GM18499 (cell line): ENCODE results near the gene MYH7.
"Not testable (repeated sequence)": the region's sequence is repeated elsewhere in the genome, so short reads cannot be mapped to it uniquely, and the experiment has no call there.

Experiments used
- ATAC-seq: cut with Tn5 transposase; IDR thresholded peaks from one replicate; pipeline ENCODE4 v1.9.1; 2021; ENCODE audit warnings: moderate number of reproducible peaks; ENCODE audit not compliant: insufficient read depth, unreplicated experiment

The MYH7 gene

DNA sequence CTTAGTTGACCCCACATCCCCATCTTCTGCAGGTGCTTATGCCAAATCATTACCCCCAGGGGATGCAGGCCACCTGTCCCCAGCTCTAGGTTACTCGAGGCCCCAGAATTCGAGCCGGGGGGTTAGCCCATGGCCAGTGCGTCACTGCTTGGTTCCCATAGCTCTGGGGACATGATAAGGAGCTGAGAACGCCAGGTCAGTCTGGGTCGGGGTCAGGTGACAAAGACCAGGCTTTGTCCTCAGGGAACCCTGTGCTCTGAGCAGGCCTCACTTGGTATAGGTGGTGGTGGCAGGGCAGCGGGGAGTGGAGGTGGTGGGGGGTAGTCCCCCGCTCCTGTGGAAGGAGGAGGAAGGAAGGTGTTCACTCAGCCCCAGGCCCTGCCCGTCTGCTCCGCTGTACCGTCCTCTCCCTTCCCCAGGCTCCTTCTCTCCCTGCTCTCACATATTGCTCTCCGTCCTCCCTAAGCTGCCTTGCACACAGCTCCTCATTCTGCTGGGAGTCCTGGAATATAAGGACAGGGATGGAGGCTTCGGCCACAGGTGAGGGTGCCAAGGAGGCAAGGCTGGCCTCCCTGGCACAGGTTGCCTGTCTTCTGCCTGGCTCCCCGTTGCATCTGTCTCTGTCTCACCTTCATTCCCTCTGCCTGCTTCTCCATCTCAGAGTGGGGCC lies 25.4 kb downstream of the MYH7 start:
- ATAC-seq = no peak

DNA sequence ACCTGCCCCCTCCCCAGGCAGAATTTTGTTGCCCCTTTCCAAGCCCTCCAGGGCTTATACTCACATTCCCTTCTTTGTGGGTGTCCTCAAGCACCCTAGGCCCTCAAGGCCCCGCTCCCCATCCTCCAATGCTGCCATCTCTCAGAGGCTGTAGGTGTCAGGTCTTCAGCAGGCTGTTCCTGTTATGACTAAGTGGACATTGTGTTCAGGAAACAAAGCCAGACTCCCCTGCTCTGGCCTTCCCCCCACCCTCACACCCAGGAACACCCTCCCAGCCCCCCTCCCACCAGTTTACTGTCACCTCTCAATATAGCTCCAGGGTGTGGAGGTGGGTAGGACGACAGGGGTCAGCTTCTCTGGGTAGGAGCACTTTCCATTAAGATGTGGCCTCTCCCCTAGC lies 26.0 kb downstream of the MYH7 start:
- ATAC-seq = no peak

DNA sequence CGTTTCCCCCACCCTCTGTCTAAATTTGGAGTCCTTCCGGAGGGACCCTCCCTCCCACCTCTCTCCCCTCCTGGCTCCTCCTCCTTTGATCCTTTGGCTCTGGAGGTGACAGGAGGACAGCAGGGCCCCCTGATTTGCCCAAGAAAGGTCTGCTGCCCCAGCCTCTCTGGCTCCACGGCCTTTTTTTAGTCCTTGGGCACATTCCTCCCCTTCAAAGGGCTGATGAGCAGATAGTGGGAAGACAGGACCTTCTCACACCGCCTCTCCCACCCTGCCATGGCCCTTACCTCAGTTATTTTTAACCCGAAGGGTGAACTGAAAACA lies 27.2 kb downstream of the MYH7 start:
- no peak for ATAC-seq

DNA sequence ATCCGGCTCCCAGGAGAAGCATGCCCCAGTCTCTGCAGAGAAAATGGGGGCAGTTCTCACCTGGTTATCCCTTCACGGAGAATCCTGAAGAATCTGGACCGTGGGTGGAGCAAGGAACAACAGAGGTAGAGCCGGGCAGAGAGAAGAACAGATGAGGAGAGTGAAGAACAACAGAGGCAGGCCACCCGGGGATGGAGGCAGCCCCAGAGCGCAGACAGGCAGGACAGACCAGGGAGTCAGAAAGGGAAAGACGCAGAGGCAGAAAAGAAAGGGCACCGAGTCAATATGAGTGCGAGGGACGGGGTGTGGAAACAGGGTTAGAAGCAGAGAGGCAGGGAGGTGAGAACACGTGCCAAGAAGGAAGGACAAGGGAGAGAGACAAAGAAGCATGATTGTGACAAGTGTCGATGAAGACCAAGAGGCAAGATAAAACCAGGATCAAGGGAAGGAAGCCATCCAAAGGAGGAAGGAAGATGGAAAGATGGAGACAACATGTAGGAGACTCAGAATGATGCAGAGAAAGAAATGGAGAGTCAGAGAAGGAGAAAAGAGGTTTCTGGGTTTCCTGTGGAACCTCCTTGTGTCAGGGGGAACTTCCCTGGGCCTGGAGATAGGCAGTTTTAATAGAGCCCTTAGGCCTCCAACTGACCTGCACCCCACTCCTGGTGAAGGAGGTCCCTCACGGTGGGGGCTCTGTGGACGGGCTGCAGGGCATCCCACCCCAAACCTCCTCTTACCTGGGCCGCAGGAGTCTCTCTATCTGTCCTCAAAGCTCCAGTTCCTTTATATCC lies 27.7 kb downstream of the MYH7 start, which contains the start of gene MYH6:
Gene MYH6, minus strand, starts transcription at position 758 of the 791 bp plus-strand sequence. CDS start 1,050 bp downstream, outside the sequence.
- ATAC-seq = no peak

DNA sequence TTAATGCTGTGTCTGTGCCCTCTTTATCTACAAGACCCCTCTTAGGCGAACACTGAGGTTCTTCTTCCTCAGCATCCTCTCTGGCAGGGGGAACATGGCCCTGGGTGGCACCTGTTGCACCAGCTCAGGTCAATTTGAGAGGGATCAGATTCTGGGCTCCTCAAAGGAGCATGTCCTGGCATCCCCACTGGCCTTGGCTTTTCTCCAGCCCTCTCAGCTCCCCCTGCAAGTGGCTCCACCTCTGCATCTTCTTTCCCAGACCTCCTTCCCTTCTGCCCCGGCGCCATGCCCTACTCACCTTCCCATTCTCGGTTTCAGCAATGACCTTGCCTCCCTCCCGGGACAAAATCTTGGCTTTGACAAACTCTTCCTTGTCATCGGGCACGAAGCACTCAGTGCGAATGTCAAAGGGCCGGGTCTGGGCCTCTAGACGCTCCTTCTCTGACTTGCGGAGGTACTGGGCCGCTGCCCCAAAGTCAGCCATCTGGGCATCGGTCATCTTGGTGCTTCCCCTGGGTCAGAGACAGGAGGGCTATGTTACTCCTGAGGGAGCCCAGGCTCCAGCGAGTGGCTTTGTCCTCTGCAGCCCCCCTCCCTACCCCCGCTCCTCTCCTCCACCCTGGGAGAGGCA lies 28.6 kb downstream of the MYH7 start:
- no peak for ATAC-seq

DNA sequence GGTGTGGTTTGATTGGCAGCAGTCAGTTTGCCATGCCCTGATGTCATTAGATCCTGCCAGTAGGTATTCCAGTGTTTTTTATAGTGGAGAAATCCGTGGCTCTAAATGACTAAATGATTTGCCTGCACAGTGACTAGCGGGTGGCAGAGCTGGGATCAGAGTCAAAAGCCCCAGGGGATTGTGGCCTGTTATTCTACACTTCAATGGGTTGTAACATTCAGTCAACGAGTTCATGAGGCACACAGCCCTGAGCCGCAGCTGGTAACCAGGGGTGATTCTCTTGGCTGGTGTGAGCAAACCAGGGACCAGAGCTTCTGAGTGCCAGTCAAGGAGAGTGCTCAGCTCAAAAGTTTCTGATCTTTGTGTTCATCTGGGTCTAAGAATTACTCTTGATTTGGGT lies 29.2 kb downstream of the MYH7 start:
- ATAC-seq = no peak

DNA sequence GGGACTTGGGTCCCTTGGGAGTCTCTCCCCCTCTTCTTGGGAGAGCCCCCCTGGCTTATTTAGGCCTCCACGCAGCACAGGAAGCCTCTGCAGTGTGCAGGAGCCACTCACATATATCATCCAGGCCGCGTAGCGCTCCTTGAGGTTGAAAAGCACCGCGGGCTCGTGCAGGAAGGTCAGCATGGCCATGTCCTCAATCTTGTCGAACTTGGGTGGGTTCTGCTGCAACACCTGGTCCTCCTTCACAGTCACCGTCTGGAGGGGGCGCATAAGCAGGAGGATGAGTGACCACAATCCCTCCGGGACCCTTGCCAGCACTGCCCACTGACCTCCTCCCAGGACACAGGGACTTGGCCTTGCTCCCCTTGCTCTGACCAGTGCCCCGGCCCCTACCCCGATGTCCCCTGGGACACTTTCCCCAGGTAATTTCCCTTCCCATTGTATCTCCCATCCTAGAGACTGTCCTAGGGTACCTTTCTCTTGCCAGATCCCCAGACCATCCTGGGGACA lies 29.9 kb downstream of the MYH7 start:
- ATAC-seq = no peak

DNA sequence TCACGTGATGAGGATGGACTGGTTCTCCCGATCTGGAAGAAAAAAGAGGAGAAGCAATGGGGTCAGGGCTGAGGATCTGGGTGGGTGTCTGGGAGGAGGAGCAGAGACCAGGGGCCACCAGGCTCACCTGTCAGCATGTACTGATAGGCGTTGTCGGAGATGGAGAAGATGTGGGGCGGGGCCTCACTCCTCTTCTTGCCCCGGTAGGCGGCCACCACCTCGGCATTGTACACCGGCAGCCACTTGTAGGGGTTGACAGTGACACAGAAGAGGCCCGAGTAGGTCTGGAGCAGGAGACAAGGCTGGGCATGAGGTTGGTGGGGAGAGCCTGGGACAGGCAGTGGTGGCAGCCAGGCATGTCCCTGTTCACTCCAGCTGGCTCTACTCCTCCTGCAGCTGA lies 30.4 kb downstream of the MYH7 start:
- ATAC-seq = no peak

DNA sequence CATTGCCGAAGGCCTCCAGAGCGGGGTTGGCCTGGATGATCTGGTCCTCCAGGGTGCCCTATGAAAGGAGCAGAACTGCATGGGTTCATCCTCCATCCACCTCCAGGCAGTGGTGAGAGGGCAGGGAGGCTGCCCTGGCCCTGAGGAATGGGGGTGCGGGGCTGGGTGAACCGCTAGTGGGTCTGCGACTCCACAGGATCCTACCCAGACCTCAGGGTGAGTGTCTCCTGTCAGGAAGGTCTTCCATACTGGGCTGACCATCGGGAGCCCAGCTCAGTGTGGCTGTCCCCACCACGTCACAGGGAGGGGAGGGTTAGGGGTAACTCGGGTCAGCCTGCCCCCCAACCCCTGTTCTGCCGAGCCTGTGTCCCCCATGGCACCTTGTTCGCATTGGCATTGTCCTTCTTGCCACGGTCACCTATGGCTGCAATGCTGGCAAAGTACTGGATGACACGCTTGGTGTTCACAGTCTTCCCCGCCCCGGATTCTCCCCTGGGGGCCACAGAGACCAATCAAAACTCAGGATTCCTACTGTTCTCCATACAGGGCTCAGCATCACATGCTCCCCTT lies 31.0 kb downstream of the MYH7 start:
- no peak for ATAC-seq

DNA sequence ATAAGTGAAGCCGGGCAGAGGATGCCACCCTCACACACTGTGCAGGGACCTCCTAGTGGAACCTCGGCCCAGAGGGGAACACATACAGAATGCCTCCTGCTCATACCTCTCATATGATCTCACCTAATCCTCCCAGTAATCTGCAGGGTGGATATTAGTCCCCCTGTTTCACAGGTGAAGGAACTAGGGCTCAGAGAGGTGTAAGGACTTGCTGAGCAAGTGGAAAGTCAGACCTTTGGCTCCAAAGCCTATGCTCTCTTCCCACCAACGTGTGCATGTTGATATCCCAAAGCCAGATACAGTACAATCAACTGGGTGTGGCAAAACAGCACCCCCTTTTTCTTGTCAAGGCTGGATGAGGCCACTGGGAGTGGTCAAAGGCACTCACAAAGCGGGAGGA lies 31.6 kb downstream of the MYH7 start:
- no peak for ATAC-seq

DNA sequence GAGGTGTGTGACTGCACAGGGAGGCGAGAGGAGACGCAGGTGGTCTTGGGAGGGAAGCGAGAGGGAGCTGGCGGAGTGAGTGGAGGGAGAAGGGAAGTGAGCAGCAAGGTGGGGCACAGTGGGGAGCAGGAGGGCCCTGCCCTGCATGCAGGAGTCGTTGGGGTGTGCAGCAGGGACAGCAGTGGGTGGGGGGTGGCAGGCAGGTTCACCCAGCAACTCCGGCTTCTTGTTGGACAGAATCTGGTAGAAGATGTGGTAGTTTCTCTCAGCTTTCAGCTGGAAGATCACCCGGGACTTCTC lies 32.4 kb downstream of the MYH7 start:
- ATAC-seq = no peak

DNA sequence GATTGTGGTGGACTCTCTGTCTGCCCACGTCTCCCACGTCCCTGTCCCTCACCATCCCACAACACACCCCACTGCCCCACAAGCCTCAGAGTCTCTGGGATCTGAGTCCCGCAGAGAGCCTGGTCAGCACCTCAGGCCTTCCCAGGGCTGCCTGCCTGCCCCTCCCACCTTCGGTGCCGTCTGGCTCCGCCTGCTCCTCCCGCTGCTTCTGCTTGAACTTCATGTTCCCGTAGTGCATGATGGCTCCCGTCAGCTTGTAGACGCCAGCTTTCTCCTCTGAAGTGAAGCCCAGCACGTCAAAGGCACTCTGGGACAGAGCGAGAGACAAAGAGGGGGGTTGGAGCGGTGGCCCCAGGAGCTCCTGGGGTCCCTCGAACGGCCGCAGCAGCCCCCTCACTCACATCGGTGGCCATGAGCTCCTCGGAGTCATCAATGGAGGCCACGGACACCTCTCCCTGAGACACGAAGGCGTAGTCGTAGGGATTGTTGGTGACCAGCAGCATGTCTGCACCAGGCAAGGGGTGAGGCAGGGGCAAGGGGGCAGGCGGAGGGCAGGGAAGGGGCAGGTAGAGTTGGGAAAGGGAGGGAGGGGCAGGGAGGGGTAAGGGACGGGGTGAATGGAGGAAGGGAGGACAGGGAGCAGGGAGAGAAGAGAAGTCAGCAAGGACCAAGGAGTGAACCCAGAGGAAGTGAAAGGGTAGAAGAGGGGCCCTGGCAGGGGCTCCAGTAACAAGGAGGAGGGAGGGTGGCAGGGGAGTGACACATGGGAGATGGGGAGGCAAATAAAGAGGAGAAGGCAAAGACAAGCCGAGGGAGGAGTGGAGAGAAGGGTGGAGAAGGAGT lies 32.9 kb downstream of the MYH7 start:
- no peak for ATAC-seq

DNA sequence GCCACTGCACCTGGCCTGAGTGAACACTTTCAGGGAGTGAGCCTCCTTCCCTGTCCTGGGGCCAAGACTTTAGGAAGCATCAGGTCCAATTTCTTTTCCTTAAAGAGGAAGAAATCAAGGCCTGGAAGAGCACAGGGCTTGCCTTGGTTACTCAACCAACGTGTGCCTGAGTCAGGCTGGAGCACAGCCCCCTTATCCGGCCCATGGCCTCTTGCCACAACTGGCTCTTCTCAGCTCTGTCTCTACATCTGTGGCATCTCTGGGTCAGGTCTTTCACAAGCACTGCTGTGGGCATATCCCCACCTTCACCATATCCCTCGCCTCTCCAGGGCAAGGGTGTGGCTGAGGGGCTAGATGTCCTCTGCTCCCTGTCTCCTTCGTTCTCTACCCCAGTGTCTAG lies 34.2 kb downstream of the MYH7 start:
- ATAC-seq = no peak

DNA sequence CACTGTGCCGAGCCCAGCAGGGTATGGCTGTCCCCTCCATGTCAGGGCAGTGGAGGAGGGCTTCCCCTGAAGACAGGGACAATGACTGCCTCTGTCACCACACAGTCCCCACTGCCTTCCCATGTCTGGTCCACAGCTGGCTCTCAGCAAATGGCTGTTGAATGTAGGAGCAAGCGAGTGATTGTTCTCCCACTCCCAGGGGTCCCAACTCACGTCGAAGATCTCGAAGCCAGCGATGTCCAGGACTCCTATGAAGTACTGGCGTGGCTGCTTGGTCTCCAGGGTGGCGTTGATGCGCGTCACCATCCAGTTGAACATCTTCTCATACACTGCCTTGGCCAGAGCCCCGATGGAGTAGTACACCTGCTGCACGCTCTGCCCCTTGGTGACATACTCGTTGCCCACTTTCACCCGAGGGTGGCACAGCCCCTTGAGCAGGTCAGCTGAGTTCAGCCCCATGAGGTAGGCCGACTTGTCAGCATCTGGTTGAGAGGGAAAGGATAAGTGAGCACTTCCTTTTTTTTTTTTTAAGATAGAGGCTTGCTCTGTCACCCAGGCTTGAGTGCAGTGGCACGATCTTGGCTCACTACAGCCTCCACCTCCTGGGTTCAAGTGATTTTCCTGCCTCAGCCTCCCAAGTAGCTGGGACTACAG lies 34.8 kb downstream of the MYH7 start:
- not testable (repeated sequence) for ATAC-seq

DNA sequence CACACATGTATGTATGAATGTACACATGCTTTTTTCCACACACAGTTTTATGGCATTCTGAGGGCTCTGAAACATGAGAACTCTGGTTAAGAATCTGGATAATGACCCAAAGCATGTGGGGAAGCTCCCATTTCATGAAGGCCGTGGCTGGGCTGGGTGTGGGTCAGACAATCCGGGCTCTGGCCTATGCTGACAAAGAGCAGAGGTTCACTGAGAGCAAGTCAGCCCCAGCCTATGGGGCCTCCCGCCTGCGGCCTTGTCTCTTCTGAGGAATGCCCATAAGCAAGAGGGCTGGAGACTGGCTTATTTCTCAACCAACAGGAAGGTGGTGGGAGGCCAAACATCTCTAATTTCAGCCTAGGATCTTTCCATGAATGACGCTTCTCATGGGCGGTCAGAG lies 35.9 kb downstream of the MYH7 start:
- no peak for ATAC-seq

DNA sequence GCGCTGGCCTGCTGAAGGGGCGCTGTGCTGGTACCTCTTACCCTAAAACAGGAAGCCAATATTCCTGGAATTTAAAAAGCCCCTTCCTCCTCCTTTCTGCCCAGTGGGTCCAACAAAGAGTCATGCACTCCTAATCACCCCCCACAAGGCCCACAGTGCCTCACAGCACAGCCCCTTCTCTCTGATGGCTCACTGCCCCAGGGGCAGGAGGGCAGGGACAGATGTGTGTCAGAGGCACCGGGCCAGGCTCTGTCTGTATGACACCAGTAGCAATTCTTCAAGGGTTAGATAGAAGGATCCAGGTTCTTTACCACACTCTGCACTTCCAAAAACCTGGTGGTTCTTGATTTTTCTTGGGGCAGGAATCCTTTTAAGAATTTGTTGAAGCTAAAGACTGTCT lies 36.3 kb downstream of the MYH7 start:
- no peak for ATAC-seq

DNA sequence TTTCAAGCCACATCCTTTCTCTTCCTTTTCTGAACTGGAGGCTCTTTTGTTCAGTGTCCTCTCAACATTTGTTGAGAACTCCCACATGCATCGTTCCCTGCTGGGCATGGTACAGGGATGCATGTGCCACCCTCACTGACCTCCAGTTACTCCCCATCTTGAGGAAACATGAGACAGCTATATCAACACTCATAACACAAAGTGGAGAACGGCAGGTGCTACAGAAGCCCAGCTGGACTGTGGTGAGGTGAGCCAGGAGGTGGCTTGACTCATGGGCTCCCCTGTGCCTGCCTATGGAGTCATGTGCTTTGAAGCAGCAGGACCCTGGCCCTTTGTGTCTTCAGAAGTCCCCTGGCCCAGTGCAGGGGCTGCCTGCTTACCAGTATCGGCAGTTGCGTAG lies 37.1 kb downstream of the MYH7 start:
- ATAC-seq = no peak

DNA sequence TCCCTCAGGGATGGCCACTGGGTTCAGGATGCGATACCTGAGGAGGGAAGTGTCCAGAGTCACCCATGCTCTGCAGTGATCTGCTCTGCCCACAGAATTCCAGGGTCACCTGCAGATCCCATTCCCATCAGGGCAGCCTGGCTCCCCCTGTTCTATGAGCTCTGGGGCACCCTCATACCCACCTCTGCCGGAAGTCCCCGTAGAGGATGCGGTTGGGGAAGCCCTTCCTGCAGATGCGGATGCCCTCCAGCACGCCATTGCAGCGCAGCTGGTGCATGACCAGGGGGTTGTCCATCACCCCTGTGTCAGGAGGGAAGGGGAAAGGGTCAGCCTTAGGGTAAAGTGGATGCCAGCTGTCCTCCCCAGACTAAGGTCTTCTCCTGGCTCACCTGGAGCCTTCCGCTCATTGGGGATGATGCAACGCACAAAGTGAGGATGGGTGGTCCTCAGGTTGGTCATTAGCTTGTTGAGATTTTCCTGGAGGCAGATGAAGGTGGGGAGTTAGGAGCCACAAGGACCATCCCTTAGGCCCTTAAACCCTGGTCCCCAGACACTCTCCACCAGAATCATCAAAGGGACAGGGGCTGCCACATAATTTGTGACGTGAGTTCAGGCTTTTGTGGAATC lies 38.6 kb downstream of the MYH7 start:
- no peak for ATAC-seq

DNA sequence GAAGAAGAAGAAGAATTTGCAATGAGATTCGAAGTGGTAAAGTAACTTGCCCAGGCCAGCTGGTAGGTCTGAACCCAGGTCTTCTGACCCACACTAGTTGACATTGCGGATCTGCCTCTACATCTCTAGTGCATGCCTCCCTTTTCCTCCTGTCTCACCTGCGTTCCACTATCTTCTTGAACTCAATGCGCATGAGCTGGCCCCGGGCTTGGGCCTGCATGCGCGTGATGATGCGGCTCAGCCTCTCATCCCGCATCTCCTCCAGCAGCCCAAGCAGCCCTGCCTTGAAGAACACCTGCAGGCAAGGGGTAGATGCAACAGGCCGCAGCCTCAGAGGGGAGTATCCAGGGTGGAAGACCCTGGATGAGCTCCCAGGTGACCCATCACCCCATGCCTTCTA lies 39.3 kb downstream of the MYH7 start:
- no peak for ATAC-seq
